Smooth muscle cell (in vitro differentiated cells): Measurements from ENCODE around the gene DEPP1. TPM values are rescaled to one million over a fixed set of nuclear protein-coding genes. Genes with fewer than 3 reads are reported as not detected.

Source experiments
- DNase-seq: peaks from one replicate; lab custom pipeline; 2025; ENCODE audit not compliant: unreplicated experiment; lab: John Stamatoyannopoulos, UW
- H2AFZ ChIP-seq: fragments of 200-600 bp; sonication (generic); 2 replicates; pipeline ENCODE4 v1.6.0; 2016; ENCODE audit warnings: antibody characterized with exemption, low read depth, mild to moderate bottlenecking
- H3F3A ChIP-seq: fragments of 200-600 bp; sonication (generic); 2 replicates; pipeline ENCODE4 v1.6.0; 2017; ENCODE audit warnings: antibody characterized with exemption, low read depth
- H3K27ac ChIP-seq: fragments of 200-600 bp; sonication (generic); 2 replicates; pipeline ENCODE4 v1.5.1; 2016; ENCODE audit warnings: low read depth, mild to moderate bottlenecking
- H3K27me3 ChIP-seq: fragments of 200-600 bp; sonication (generic); 2 replicates; pipeline ENCODE4 v1.6.1; 2016; ENCODE audit warnings: low read depth, mild to moderate bottlenecking
- H3K36me3 ChIP-seq: fragments of 200-600 bp; sonication (generic); 2 replicates; pipeline ENCODE4 v1.5.1; 2016; ENCODE audit warnings: low read depth
- H3K4me1 ChIP-seq: fragments of 200-600 bp; sonication (generic); 2 replicates; pipeline ENCODE4 v1.5.1; 2016; ENCODE audit warnings: low read depth
- H3K4me2 ChIP-seq: fragments of 200-600 bp; sonication (generic); 2 replicates; pipeline ENCODE4 v1.6.0; 2016; ENCODE audit warnings: mild to moderate bottlenecking
- H3K4me3 ChIP-seq: fragments of 200-600 bp; sonication (generic); 2 replicates; pipeline ENCODE4 v1.5.1; 2016; ENCODE audit warnings: mild to moderate bottlenecking
- H3K79me2 ChIP-seq: fragments of 200-600 bp; sonication (generic); 2 replicates; pipeline ENCODE4 v1.6.0; 2016; ENCODE audit warnings: low read depth, mild to moderate bottlenecking
- H3K9ac ChIP-seq: fragments of 200-600 bp; sonication (generic); 2 replicates; pipeline ENCODE4 v1.6.0; 2016; ENCODE audit warnings: low read depth
- H3K9me3 ChIP-seq: fragments of 200-600 bp; sonication (generic); replicated peaks from 2 replicates; pipeline ENCODE4 v1.5.1; 2016; ENCODE audit warnings: low read depth
- H4K20me1 ChIP-seq: fragments of 200-600 bp; sonication (generic); 2 replicates; pipeline ENCODE4 v1.6.0; 2016; ENCODE audit warnings: low read depth
- CTCF ChIP-seq: fragments of 200-600 bp; sonication (generic); IDR thresholded peaks from 2 replicates; pipeline ENCODE4 v1.5.1; 2017; ENCODE audit warnings: borderline replicate concordance, mild to moderate bottlenecking, antibody characterized with exemption; ENCODE audit not compliant: insufficient read depth, poor library complexity, severe bottlenecking
- WGBS: methylation state at CpG from one replicate; pipeline ENCODE4 v1.1.7; 2016; ENCODE audit warnings: low lambda C conversion rate; 5-methylcytosine and 5-hydroxymethylcytosine counted together
- polyA plus RNA-seq: library from polyadenylated mRNA; unstranded; fragments of >200 nt; fragmentation: Nextera tagmentation; extraction: Ambion mirVana; gene quantifications from 2 replicates; pipeline ENCODE4 v1.2.1, GENCODE V29; 2016
- total RNA-seq: library from RNA; depleted of rRNA; stranded (reverse); fragments of >200 nt; gene quantifications from 2 replicates; pipeline ENCODE4 v1.2.3, GENCODE V29; 2014

The DEPP1 gene
- total and polyA plus RNA-seq, 2 experiments from 2014 or later = 12.9 to 13.2 TPM

GRCh38 chr10:44963772-44964633, 14.6 kb downstream of the DEPP1 start:
- no peaks in the 10 kb centered on the region for H3K79me2 ChIP-seq
- no peak for TF ChIP-seq CTCF
- H3K27me3 ChIP-seq = no peaks in the 10 kb centered on the region
- peak overlapping the region; percentile 20 for H2AFZ ChIP-seq
- WGBS = 53% methylated on average over 15 of the region's 15 CpGs
- H3K9me3 ChIP-seq = no peaks in the 10 kb centered on the region
- H3F3A ChIP-seq = no peaks in the 10 kb centered on the region
- H3K36me3 ChIP-seq = no peaks in the 10 kb centered on the region
- peak overlapping the region; percentile 29 for H3K27ac ChIP-seq
- no peak overlapping the region for H3K9ac ChIP-seq
- H3K4me1 ChIP-seq = peaks cover 31% of the 10 kb centered on the region
- DNase-seq = no peak
- H3K4me3 ChIP-seq = no peak overlapping the region
- H4K20me1 ChIP-seq = no peaks in the 10 kb centered on the region
- peak overlapping the region; percentile 52 for H3K4me2 ChIP-seq

- peak; percentile 10 for TF ChIP-seq CTCF
- H3K4me1 ChIP-seq = peaks cover 37% of the 10 kb centered on the region
- no peaks in the 10 kb centered on the region for H3K79me2 ChIP-seq
- no peak overlapping the region for H2AFZ ChIP-seq
- H3F3A ChIP-seq = no peaks in the 10 kb centered on the region
- DNase-seq = no peak
- H3K9ac ChIP-seq = no peak overlapping the region
- H3K4me3 ChIP-seq = no peak overlapping the region
- H3K9me3 ChIP-seq = no peaks in the 10 kb centered on the region
- WGBS = 74% methylated on average over 17 of the region's 19 CpGs
- H3K27me3 ChIP-seq = no peaks in the 10 kb centered on the region
- H3K36me3 ChIP-seq = no peaks in the 10 kb centered on the region
- H3K4me2 ChIP-seq = no peak overlapping the region
- no peak overlapping the region for H3K27ac ChIP-seq
- H4K20me1 ChIP-seq = no peaks in the 10 kb centered on the region
Measured at GRCh38 chr10:44962870-44963738, 15.5 kb downstream of the DEPP1 start.

- 94% methylated on average over 11 of the region's 11 CpGs for WGBS
- Histone ChIP-seq H2AFZ (no peak overlapping the region), H3K27ac (no peak overlapping the region), H3K79me2 (no peaks in the 10 kb centered on the region), H4K20me1 (no peaks in the 10 kb centered on the region), H3K27me3 (no peaks in the 10 kb centered on the region), H3K4me3 (no peak overlapping the region), H3K36me3 (no peaks in the 10 kb centered on the region), H3K9me3 (no peaks in the 10 kb centered on the region), H3F3A (no peaks in the 10 kb centered on the region), H3K4me1 (peaks cover 32% of the 10 kb centered on the region), H3K9ac (no peak overlapping the region), H3K4me2 (no peak overlapping the region)
- TF ChIP-seq CTCF = no peak
- DNase-seq = no peak
Measured at GRCh38 chr10:44961931-44962750, 16.5 kb downstream of the DEPP1 start.
